ENCODE measurements around the gene DOK7. TPM values are rescaled to one million over a fixed set of nuclear protein-coding genes. Genes with fewer than 3 reads are reported as not detected.

The DOK7 gene
- total RNA-seq, 2 donors from 2014 or later: 0.24 to 0.70 TPM

GRCh38 chr4:3440979-3441500 lies 22.1 kb upstream of the DOK7 start:
- no peak for ATAC-seq
- no peak for DNase-seq
- intact Hi-C loops (cut with DNase I, micrococcal nuclease): no loop called here

- DNase-seq (no peak), ATAC-seq (no peak)
- intact Hi-C loops (cut with DNase I, micrococcal nuclease): loop anchor here in 1 of 2 donors (2.0 kb wide), 1 partner anchor 95 kb away; no protein-coding TSS in a partner anchor
Observed at GRCh38 chr4:3441501-3442459, 21.3 kb upstream of the DOK7 start, which contains the start of gene HGFAC. Gene HGFAC, plus strand, starts transcription at chr4:3441968. Its CDS starts 34 bp downstream, at chr4:3442002.

GRCh38 chr4:3442460-3442958 lies 20.6 kb upstream of the DOK7 start:
- no peak for ATAC-seq
- intact Hi-C loops (cut with DNase I, micrococcal nuclease): loop anchor here in 1 of 2 donors (2.0 kb wide), 1 partner anchor 96 kb away; no protein-coding TSS in a partner anchor

GRCh38 chr4:3442959-3443749 lies 20.0 kb upstream of the DOK7 start:
- intact Hi-C loops (cut with DNase I, micrococcal nuclease): loop anchor here in 1 of 2 donors (2.0 kb wide), 1 partner anchor 96 kb away; no protein-coding TSS in a partner anchor
- peak; percentile 64 for ATAC-seq
- peak in 1 of 2 donors; percentile 58 for DNase-seq

More at GRCh38 chr4:3442460-3442958, 20.6 kb upstream of the DOK7 start:
- no peak for DNase-seq

GRCh38 chr4:3443750-3444309 lies 19.3 kb upstream of the DOK7 start:
- DNase-seq: no peak
- intact Hi-C loops (cut with DNase I, micrococcal nuclease): loop anchor here in 1 of 2 donors (2.0 kb wide), 1 partner anchor 97 kb away; no protein-coding TSS in a partner anchor
- ATAC-seq: no peak

GRCh38 chr4:3444351-3445110 lies 18.6 kb upstream of the DOK7 start:
- no peak for ATAC-seq
- intact Hi-C loops (cut with DNase I, micrococcal nuclease): no loop called here
- no peak for DNase-seq

GRCh38 chr4:3445111-3445820 lies 17.8 kb upstream of the DOK7 start:
- intact Hi-C loops (cut with DNase I, micrococcal nuclease): no loop called here
- DNase-seq (no peak), ATAC-seq (no peak)

- DNase-seq: no peak
- no peak for ATAC-seq
- intact Hi-C loops (cut with DNase I, micrococcal nuclease): no loop called here
Observed at GRCh38 chr4:3445829-3446545, 17.1 kb upstream of the DOK7 start.

- intact Hi-C loops (cut with DNase I, micrococcal nuclease): no loop called here
Observed at GRCh38 chr4:3446631-3447320, 16.3 kb upstream of the DOK7 start.

GRCh38 chr4:3447431-3448395 lies 15.4 kb upstream of the DOK7 start:
- intact Hi-C loops (cut with DNase I, micrococcal nuclease): no loop called here
- ATAC-seq (no peak), DNase-seq (no peak)

More at GRCh38 chr4:3446631-3447320, 16.3 kb upstream of the DOK7 start:
- DNase-seq (no peak), ATAC-seq (no peak)

- intact Hi-C loops (cut with DNase I, micrococcal nuclease): no loop called here
Observed at GRCh38 chr4:3449047-3449573, 14.0 kb upstream of the DOK7 start.

GRCh38 chr4:3449574-3450534 lies 13.3 kb upstream of the DOK7 start:
- no peak for DNase-seq
- ATAC-seq: no peak
- intact Hi-C loops (cut with DNase I, micrococcal nuclease): no loop called here

More at GRCh38 chr4:3449047-3449573, 14.0 kb upstream of the DOK7 start:
- DNase-seq (no peak), ATAC-seq (no peak)

- ATAC-seq (no peak), DNase-seq (no peak)
- intact Hi-C loops (cut with DNase I, micrococcal nuclease): no loop called here
Observed at GRCh38 chr4:3450643-3451042, 12.5 kb upstream of the DOK7 start.

GRCh38 chr4:3451956-3452355 lies 11.2 kb upstream of the DOK7 start:
- no peak for ATAC-seq
- no peak for DNase-seq

More at GRCh38 chr4:3451956-3452355, 11.2 kb upstream of the DOK7 start:
- intact Hi-C loops (cut with DNase I, micrococcal nuclease): no loop called here

Measured in left colon (tissue), 2 donors.